Type B pancreatic cell (in vitro differentiated cells): ENCODE data around the gene SH2D4B. TPM values are rescaled to one million over a fixed set of nuclear protein-coding genes. Genes with fewer than 3 reads are reported as not detected.

Experiments
- DNase-seq: peaks from one replicate; pipeline ENCODE4 v3.0.0; 2021; ENCODE audit warnings: mixed read lengths; ENCODE audit not compliant: unreplicated experiment; ENCODE audit errors: extremely low spot score
- H3K27ac Mint-ChIP-seq: 2 replicates; pipeline ENCODE4 v1.8.0; 2021; ENCODE audit warnings: mild to moderate bottlenecking, mixed read lengths
- H3K27me3 Mint-ChIP-seq: 2 replicates; pipeline ENCODE4 v1.8.0; 2021; ENCODE audit warnings: mixed read lengths
- H3K36me3 Mint-ChIP-seq: 2 replicates; pipeline ENCODE4 v1.8.0; 2021; ENCODE audit warnings: mixed read lengths
- H3K4me1 Mint-ChIP-seq: one replicate; pipeline ENCODE4 v1.8.0; 2021; ENCODE audit warnings: mixed read lengths; ENCODE audit not compliant: unreplicated experiment
- H3K4me3 Mint-ChIP-seq: 2 replicates; pipeline ENCODE4 v1.8.0; 2021; ENCODE audit warnings: mild to moderate bottlenecking, mixed read lengths
- H3K9me3 Mint-ChIP-seq: 2 replicates; pipeline ENCODE4 v1.8.0; 2021; ENCODE audit warnings: mixed read lengths
- CTCF ChIP-seq: fragments of 200-600 bp; sonication (generic); conservative IDR thresholded peaks from 2 replicates; pipeline ENCODE4 v1.5.0; 2021; ENCODE audit warnings: antibody characterized with exemption, mild to moderate bottlenecking
- long read RNA-seq: library from polyadenylated mRNA; unstranded; transcript quantifications from one replicate; pipeline ENCODE4 v2.0.0, GENCODE V29; 2020
- total RNA-seq: library from RNA; stranded (reverse); gene quantifications from 2 replicates; pipeline ENCODE4 v1.2.1, GENCODE V29; 2021; ENCODE audit warnings: low replicate concordance

Gene SH2D4B
- 0.07 and 0.10 TPM in 2 replicates for total RNA-seq
- long read RNA-seq, result 0 reads

GRCh38 chr10:80537736-80538480, at the start of gene SH2D4B:
SH2D4B (plus strand) TSS chr10:80537902; CDS start chr10:80538332, 430 bp downstream.
- DNase-seq, result peak; percentile 36
- H3K27ac Mint-ChIP-seq, result peak within 1 kb of the TSS; percentile 58
- peaks cover 3% of the 10 kb centered on the region for H3K27me3 Mint-ChIP-seq
- H3K36me3 Mint-ChIP-seq, result peaks cover 3% of the 10 kb centered on the region
- TF ChIP-seq CTCF, result no peak
- H3K4me3 Mint-ChIP-seq, result peak within 1 kb of the TSS; percentile 58
- no peaks in the 10 kb centered on the region for H3K9me3 Mint-ChIP-seq
- H3K4me1 Mint-ChIP-seq, result peaks cover 8% of the 10 kb centered on the region

GRCh38 chr10:80488539-80489066, 49.1 kb upstream of the SH2D4B start:
- no peak for TF ChIP-seq CTCF
- no peak for DNase-seq
- no peaks in the 10 kb centered on the region for H3K9me3 Mint-ChIP-seq
- H3K27ac Mint-ChIP-seq, result no peak overlapping the region
- no peaks in the 10 kb centered on the region for H3K27me3 Mint-ChIP-seq
- H3K4me1 Mint-ChIP-seq, result peaks cover 45% of the 10 kb centered on the region
- H3K36me3 Mint-ChIP-seq, result peaks cover 32% of the 10 kb centered on the region
- no peak overlapping the region for H3K4me3 Mint-ChIP-seq

GRCh38 chr10:80489371-80490112, 48.2 kb upstream of the SH2D4B start:
- Mint-ChIP-seq H3K27ac (no peak overlapping the region), H3K36me3 (peaks cover 39% of the 10 kb centered on the region), H3K4me1 (peaks cover 43% of the 10 kb centered on the region), H3K4me3 (no peak overlapping the region), H3K9me3 (no peaks in the 10 kb centered on the region), H3K27me3 (no peaks in the 10 kb centered on the region)
- TF ChIP-seq CTCF, result no peak
- DNase-seq, result no peak

- peaks cover 50% of the 10 kb centered on the region for H3K36me3 Mint-ChIP-seq
- DNase-seq, result no peak
- no peak for TF ChIP-seq CTCF
- no peaks in the 10 kb centered on the region for H3K9me3 Mint-ChIP-seq
- peaks cover 24% of the 10 kb centered on the region for H3K4me1 Mint-ChIP-seq
- no peak overlapping the region for H3K4me3 Mint-ChIP-seq
- no peak overlapping the region for H3K27ac Mint-ChIP-seq
- H3K27me3 Mint-ChIP-seq, result no peaks in the 10 kb centered on the region
Observed at GRCh38 chr10:80491251-80492102, 46.2 kb upstream of the SH2D4B start.

- H3K36me3 Mint-ChIP-seq, result peaks cover 59% of the 10 kb centered on the region
Observed at GRCh38 chr10:80492848-80493521, 44.7 kb upstream of the SH2D4B start.

More at GRCh38 chr10:80492848-80493521, 44.7 kb upstream of the SH2D4B start:
- Mint-ChIP-seq H3K27me3 (no peaks in the 10 kb centered on the region), H3K4me1 (peaks cover 28% of the 10 kb centered on the region), H3K9me3 (no peaks in the 10 kb centered on the region), H3K4me3 (no peak overlapping the region), H3K27ac (peak overlapping the region; percentile 43)
- no peak for TF ChIP-seq CTCF
- no peak for DNase-seq
